ENCODE data around the gene MARK1.
"Not testable (repeated sequence)": the region's sequence is repeated elsewhere in the genome, so short reads cannot be mapped to it uniquely, and the experiment has no call there.

Gene MARK1

DNA sequence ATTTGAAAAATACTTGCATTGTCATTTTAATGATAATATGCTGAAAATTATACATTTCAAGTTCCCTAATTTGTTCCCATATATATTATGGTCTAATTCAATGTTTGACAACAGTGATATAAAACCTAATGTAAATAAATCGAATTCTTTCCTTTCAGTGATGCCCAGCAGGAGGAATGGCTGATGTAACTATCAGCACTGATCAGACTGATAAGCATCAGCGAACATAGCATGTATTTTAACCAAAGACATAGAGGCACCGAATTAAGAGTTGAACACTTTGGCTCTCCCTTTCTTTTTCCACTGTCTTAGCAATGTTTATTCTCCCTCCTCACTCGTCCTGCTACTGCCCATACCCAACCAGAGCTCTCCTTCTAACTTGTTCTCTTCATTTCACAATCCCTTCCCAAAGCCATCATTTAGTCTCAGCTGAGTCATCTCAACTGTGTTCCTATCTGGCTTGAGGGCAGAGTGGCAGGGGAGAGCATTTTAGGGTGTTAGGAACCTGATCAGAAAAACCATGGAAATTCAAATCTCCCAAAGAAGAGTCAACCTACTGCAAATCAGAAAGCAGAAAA, 103.4 kb downstream of the MARK1 start:
- DNase-seq, result no peak

DNA sequence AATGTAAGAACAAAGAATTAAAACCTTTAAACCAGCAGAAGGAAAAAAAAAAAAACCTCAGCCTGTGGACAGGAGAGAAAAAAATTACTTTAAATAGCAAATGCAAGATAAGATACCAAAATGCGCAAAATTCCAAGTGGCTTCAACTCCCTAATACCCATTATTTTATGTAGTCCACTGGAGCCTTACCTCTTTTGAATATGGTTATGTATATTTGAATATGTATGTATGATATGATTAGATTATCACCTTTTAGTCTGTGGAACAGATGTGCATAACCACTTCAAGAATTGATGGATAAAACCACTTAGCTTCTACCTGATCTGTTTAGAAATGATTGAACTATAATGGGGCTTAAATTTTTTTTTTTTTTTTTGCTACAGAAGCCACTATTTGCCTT, 109.8 kb downstream of the MARK1 start:
- DNase-seq, result no peak

DNA sequence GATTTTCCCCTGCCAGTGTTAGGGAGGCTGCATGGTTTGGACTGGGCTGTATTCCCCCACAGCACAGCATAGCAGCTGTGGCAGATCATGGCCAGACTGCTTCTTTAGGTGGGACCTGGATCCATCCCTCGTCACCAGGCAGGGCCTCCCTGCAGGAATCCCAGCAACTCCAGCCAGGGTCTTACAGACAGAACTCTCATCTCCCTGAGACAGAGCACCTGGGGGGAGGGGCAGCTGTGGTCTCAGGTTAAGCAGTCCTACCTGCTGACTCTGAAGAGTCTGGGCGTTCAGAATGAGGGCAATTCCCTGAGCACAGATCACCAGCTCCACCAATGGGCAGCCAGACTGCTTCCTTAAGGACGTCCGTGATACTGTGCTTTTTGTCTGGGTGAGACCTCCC, 114.3 kb downstream of the MARK1 start:
- no peak for DNase-seq

DNA sequence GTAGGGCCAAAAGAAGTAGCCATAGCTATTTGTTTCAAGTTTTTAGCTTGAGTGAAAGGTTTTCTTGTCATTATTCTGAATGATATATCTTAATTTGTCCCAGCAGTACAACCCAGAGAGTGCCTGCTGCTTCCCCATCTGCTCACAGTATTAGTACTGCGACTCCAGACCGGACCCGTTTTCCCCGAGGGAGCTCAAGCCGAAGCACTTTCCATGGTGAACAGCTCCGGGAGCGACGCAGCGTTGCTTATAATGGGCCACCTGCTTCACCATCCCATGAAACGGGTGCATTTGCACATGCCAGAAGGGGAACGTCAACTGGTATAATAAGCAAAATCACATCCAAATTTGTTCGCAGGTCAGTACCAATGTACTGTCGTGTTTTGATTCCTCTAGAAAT, 125.1 kb downstream of the MARK1 start:
- DNase-seq, result no peak

DNA sequence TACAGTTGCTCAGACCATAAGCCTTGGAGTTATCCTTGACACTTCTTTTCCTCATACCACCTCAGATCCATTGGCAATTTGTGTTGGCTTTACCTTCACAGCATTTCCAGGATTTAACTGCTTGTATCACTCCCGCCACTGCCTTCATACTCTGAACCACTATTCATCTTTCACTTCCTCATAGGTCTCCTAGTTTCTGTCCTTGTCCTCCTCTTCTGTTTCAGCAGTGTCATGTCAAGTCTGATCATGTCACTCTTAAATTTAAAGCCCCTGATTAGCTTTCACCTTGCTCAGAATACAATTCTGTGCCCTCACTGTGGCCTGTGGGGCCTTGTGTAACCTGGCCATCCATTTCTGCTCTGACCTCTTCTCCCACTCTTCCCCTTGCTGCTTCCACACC, 127.6 kb downstream of the MARK1 start:
- no peak for DNase-seq

DNA sequence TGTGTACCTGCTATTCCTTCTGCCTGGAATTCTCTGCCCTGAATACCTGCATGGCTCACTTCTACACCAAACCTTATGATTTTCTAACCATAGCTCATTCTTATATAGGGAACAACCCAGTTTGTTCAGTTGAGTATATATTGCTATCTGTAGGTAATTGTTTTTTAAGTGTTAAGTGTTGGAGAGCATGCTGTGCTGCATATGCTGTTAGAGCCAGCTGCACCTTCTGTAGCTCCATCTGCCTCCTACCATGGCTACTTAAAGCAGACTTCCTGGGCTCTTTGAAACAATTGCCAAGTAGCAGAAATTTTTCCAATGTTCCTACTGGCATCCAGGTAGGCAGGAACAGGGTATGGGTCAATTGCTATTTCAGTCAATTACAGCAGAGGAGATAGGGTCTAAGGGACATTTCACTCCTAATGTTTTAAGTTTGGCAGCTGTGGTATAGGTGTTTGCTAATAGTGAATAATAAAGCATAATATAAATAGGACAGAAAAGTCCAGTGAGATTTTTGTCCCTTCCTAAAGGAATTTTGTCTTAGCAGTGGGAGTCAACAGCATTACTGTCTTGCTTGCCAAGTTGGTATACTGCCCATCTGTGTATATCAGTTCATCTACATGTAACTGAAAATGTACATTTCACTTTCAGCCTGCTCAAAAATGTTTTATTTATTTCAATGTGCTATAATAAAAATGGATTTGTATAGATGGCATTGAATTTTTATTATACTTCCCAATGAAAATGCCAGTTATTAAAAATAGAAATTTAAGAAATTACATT, 128.2 kb downstream of the MARK1 start:
- DNase-seq, result no peak

DNA sequence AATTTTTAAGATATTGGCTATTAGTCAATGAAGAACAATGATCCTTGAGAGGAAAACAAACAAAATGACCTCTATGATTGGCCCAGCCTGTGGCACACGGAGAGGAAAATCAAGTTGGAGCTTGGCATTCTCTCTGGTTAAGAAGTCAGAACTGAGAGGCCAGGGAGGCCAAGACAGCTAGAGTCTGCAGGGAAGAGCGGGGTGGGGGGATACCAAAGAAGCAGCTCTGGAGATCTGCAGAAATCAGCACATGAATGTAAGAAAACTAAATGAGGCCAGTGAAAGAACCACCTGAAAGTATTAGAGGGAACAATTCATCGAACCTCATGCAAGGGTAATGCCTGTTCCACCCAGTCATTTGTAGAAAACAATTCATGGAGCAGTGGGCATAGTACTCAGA, 138.4 kb downstream of the MARK1 start:
- DNase-seq, result no peak

DNA sequence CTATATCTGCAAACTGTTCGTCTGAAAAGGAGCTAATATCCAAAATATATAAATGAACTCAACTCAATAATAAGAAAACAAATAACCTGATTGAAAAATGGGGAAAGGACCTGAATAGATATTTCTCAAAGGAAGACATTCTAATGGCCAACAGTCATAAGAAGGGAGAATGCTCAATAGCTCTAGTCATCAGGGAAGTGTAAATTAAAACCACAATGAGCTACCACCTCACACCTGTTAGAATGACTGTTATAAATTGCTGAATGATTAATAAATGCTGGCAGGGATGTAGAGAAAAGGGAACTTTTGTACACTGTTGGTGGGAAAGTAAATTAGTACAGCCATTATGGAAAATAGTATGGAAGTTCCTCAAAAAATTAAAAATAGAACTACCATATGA, 141.1 kb downstream of the MARK1 start:
- no peak for DNase-seq

DNA sequence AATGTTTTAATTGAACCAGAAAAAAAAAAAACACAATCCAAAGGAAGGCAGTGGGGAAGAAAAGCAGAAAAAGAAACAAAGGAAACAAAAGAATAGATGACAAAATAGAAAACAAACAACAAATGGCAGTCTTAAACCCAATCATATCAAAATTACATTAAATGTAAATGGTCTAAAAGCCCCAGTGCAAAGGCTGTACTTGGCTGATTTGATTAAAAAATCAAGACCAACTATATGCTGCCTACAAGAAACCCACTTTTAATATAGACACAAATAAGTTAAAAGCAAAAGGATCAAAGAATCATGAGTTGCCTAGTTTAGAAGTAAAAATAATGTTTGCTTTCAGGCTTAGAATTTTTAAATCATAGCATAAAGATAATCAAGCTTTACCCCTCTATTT, 142.4 kb downstream of the MARK1 start:
- no peak for DNase-seq

DNA sequence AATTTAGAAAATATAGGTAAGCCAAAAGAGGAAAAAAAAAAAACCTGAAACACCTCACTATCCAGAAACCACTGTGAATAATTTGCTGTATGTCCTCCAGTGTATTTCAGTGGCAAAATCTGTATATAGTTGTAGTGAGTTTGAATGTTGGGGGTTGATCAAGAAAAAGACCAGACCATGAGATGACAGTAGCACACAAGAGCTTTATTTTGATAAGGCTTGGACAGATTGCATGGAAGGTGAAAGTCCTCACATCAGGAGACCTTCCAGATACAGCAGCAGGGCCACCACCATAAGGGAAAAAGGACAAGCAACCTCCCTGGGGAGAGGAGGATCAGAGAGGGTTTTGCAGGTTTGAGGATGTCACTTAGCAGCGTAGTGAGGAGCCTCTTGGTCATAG, 146.0 kb downstream of the MARK1 start:
- DNase-seq, result no peak

DNA sequence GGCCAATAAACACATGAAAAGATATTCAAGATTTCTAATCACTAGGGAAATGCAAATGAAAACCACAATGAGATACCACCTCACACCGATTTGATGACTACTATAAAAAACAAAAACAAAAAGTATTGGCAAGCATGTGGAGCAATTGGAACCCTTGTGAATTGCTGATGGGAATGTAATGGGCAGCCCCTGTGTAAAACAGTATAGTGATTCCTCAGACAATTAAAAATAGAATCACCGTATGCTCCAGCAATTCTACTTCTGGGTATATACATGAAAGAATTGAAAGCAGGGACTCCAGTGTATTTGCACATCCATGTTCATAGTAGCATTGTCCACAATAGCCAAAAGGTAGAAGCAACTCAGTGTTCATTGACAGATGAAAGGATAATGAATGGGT, 149.3 kb downstream of the MARK1 start:
- no peak for DNase-seq

DNA sequence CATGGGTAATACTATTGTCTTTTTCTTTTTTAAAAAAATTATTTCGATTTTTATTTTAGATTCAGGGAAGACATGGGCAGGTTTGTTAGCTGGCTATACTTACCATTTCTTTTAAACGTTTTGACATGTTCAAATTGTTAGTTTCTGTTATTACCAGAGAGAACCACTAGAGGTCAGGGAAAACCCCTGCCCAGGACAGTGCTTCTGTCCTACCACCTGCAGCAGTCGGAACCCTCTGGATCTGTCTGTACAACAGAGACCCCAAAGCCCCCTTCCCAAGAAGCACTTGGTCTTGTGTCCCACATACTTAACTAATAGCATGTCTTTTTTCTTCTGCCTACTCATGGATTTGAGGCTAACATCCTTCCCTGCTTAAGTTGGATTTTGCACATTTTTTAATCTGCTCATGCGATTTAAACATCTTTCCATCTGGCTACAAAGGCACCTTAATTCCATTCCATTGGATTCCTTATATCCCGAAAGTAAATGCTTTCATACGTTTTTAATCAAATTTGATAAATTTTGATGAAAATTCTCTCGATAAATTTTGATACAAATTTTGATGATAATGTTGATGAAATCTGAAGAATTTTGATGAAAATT, 152.2 kb downstream of the MARK1 start:
- no peak for DNase-seq

DNA sequence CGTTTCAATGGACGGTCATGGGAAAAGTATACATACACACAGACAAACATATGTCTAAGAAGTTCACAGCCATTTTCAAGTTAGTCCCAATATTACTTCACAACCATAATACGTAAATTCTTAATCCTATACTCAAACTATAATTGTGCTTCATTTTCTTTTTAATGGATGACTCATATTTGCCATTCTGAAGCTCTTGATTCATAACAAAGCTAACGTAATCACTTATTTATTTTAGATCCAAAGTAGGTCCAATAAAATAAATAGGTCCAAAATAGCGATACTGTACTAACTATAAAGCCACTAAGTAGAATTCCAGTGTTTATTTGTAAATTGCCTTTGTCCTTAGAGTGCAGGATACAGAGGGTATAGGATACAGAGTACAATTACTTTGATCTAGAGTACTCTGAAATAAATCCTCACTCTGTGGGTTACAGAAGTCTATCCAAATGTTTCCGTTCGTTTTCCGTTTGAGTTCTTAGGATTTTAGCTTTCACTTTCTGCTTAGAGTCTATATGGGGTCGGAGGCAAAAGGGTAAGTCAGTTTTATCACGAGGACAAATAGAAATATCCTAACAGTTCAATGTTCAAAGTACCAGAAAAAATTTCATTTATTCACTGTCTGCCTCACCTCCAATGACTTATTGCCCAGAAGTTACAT, 153.4 kb downstream of the MARK1 start:
- no peak for DNase-seq

DNA sequence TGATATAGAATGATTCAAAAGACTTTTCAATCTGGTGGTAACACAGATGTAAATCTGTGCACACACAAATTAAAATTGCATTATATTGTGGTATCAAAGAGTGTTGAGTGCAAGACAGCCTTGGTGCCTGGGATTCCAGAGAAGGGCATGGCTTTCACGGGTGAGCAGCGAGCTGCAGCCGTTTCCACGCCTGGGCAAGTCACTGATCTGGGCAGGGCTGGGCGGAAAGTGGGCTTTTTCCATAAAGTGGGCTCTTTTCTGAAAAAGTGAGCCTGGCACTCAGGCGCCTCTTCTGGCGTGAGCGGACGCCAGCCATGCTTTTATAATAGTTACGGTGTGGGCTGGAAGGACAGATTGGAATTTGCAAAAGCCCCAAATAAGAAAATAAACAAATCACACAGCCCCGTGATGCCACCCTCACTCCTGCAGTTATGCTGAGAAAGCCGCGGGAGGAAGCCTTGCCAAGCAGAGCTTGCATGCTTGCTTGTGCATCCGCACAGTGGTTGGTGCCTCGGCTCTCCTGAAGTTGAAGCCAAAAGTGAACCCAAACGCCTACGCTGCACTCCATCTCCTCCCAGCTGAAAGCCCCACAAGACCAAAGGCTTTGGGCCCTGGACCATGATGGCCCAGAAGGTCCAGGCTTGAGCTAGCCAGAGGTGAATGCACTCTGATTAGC, 155.1 kb downstream of the MARK1 start:
- DNase-seq, result no peak

DNA sequence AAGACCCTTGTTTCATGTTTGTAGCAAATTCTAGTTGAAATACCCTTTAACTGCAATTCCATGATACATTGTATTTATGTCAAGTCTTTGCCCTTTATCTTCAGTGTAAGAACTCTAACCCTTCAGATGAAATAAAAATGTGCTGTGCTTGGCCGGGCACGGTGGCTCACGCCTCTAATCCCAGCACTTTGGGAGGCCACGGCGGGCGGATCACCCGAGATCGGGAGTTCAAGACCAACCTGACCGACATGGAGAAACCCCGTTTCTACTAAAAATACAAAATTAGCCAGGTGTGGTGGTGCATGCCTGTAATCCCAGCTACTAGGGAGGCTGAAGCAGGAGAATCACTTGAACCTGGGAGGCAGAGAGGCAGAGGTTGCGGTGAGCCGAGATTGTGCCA, 155.8 kb downstream of the MARK1 start:
- DNase-seq, result not testable (repeated sequence)

DNA sequence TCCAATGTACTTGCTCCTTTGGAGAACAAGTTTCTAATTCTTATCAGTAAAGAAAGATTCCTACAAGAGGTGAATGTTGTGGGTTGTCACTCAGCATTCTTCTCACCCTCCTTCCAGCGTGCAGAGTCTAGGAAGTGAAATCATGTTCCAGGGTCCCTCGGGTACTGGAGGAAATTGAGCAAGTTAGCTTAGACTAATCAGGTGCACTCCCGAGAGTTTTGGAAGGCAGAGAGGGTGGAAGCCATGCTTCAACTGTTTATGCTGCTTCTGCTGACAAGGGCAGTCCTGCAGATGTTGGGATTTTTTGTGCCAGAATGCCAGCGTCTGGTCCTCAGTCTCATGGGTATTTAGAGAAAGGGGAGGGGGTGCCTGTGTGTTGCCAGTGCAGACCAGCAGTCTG, 157.0 kb downstream of the MARK1 start:
- no peak for DNase-seq

DNA sequence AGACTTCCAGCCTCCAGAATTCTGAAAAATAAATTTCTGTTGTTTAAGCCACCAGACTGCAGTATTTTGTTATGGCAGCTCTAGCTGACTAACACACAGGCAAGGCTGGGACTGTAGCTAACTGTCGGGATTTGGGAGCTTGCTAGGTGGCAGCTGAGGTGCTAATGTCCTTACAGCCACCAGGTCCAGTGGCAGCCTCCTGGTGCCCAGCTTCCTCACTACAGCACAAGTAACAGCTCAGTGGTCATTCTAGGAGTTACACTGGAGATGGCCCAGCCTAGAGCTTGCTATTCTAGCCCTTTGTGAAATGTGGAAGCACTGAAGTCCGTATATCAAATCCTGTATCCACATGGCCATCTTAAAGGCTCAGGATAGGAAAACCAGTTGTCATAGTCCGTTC, 157.9 kb downstream of the MARK1 start:
- DNase-seq, result no peak

DNA sequence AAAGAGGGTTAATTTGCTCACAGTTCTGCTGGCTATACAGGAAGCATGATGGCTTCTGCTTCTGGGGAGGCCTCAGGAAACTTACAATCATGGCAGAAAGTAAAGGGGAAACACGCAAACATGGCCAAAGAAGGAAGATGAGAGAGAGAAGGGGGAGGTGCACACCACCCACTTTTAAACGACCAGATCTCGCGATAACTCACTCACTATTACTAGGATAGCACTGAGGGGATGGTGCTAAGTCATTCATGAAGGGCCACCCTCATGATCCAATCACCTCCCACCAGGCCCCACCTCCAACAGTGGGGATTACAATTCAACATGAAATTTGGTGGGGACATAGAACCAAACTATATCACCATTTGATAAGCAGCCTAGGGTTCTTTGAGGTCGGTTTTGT, 159.9 kb downstream of the MARK1 start:
- no peak for DNase-seq

DNA sequence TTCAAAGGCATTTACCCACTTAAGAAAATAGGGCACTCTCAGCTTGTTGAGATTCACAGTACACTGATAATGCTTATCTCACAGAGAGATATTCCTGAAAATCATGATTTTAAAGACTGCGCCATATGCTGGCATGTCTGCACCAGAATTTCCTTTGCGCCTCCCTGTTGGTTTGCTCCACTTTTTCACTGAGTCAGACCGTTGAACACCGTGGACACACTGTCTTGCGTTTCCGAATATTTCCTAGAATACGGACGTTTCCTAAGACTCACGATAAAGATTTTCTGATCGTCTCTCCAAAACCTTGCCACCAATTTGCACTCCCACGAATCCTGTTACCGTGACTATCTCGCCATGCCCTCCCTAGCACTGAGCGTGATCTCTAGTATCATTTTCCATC, 161.7 kb downstream of the MARK1 start:
- no peak for DNase-seq

DNA sequence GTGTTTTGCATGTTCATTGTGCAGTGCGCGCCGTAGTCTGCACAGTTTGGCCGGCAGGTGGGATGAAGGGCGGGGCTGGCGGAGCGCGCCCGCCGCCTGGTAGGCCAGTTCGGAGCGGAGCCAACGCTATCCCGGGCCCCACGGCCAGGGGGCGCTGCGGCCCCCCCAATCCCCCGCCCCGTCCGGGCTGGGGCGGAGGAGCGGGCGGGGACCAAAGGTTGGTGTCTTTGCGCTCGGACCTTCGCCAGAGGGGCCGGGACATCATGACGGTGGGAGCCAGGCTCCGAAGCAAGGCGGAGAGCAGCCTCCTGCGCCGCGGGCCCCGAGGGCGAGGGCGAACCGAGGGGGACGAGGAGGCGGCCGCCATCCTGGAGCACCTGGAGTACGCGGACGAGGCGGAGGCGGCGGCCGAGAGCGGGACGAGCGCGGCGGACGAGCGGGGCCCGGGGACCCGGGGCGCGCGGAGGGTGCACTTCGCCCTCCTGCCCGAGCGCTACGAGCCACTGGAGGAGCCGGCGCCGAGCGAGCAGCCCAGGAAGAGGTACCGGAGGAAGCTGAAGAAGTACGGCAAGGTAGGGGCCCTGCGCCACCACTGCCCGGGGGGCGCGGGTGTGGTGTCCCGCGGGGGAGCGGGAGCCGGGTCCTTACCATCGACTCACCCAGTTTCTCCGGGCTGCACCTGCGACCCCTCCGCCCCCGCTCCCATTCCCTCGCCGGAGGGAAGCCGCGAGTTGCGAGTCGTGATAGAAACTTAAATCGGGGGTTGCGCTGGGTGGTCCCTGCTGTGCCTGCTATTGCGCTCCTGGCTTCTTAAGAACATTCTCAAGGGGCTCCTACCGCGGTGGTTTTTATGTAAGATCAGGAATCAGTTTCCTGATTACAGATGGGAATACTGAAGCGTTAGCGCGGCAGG, 162.5 kb downstream of the MARK1 start, which contains the start of gene C1orf115:
C1orf115 (plus strand) TSS at position 224 of the 913 bp plus-strand sequence; CDS start at position 264, 40 bp downstream.
- peak; percentile 72 for DNase-seq

DNA sequence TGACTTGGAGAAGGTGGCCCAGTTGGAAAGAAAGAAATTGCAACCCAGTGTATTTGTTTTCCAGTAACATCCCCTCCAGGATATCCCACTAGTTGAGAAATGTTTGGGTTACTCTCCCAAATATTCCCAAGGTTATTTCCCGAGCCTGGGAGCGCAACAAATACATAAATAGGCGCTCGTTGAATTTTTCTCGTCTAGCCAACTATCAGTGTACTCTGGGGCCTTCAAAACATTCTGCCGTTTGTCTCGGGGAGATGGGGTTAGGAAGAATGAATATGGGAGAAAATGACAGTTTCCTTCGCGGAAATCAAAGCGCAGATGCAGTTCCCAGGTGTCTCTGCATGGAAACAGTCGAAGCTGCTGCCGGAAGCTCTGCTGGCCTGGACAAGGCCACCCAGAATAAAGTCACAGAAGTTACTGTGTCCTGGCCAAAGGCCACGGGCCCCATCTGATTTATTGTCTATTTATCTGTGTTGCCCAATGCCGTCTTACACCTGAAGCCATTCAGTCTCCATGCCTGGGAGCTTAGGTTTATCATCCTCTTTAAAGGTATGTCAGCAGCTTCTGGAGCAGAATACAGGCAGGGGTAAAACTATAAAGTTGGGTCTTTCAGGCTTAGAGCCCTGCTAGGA, 163.2 kb downstream of the MARK1 start:
- no peak for DNase-seq
